GM23248 (cell line): ENCODE measurements around the gene HOXA11.

Source experiments
- EZH2 ChIP-seq: fragments of 200-600 bp; sonication (generic); IDR thresholded peaks from 2 replicates; pipeline ENCODE4 v1.6.1; 2018; ENCODE audit warnings: antibody characterized with exemption, mild to moderate bottlenecking; ENCODE audit not compliant: insufficient read depth, poor library complexity, severe bottlenecking
- EZH2phosphoT487 ChIP-seq: fragments of 200-600 bp; sonication (generic); IDR thresholded peaks from 2 replicates; pipeline ENCODE4 v1.6.1; 2018; ENCODE audit warnings: antibody characterized with exemption, moderate library complexity, mild to moderate bottlenecking, low read depth; ENCODE audit not compliant: insufficient read depth

DNA sequence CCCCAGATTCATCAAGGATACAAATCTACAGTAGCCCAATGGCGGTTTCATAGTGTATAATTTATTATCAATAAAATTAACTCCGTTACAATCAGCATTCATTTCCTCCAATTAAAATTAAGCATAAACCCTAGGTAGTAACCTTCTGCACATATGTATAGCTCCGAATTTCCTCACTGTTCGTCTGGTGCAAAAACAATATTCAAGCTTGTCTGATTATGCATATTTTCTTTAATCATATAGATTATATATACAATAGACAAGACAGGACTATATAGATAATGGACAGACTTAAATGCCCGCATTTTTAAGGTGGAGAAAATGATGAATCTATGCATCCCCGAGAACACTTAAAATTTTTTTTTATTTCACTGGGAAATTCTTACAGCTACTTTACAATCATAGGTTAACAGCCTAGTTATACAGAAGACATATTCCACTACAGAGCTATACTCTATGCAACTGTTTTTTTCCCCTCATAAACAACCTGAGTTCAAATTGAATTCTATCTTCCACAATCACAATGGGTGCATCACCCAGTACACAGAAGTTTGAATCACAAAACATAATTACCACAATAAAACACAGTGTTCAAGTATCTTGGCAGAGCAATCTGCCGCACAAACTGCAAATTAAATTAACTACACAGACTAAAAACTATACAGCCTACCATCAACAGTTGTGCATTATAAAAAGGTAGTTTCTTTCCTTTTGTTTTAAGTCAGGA lies 22.3 kb downstream of the HOXA11 start:
- no peak for TF ChIP-seq EZH2
- no peak for TF ChIP-seq EZH2phosphoT487
